PFSK-1 (cell line): ENCODE measurements around the gene PRMT1.

Experiments
- FOXP2 ChIP-seq: optimal IDR thresholded peaks from 2 replicates; pipeline ENCODE3; 2011; ENCODE audit warnings: borderline replicate concordance, control low read depth, inconsistent platforms; ENCODE audit not compliant: insufficient read depth; ENCODE audit errors: extremely low read length, extremely low read depth
- POLR2AphosphoS5 ChIP-seq: IDR thresholded peaks from 2 replicates; pipeline ENCODE4 v1.6.1; 2012; ENCODE audit warnings: low read depth, mild to moderate bottlenecking, control low read depth, low read length, moderate library complexity
- REST ChIP-seq, 2 experiments: IDR thresholded peaks; 2 replicates each; pipeline versions ENCODE4 v1.6.1 to v1.8.0; 2011 to 2012; ENCODE audit warnings: low read depth in 2 of 2, low read length in 2 of 2, control low read depth in 1 of 2, inconsistent platforms in 1 of 2, mild to moderate bottlenecking in 1 of 2, moderate library complexity in 1 of 2; ENCODE audit not compliant: insufficient read depth in 1 of 2
- SIN3A ChIP-seq: IDR thresholded peaks from 2 replicates; pipeline ENCODE4 v1.6.1; 2012; ENCODE audit warnings: mild to moderate bottlenecking, low read length, moderate library complexity, borderline replicate concordance; ENCODE audit not compliant: insufficient read depth
- TAF1 ChIP-seq: IDR thresholded peaks from 2 replicates; pipeline ENCODE4 v1.6.1; 2012; ENCODE audit warnings: low read length, control low read depth, borderline replicate concordance; ENCODE audit not compliant: insufficient read depth

PRMT1 gene

DNA sequence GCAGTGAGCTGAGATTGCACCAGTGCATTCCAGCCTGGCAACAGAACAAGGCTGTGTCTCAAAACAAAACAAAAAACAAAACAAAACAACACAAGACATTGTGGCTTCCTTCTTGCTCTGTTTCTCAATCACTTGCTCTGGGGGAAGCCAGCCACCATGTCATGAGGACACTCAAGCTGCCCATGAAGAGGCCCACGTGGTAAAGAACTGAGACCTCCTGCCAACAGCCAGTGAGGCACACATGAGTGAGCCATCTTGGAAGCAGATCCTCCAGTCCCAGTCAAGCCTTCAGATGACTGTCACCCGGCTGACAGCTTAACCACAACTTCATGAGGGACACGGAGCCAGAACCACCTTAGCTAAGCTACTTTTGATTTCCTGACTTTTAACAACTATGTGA, 39.1 kb downstream of the PRMT1 start:
- no peak for TF ChIP-seq FOXP2
- no peak for TF ChIP-seq SIN3A
- TF ChIP-seq REST (IDR thresholded peaks at IDR 0.05; ENCODE audit: insufficient read depth in 1 of 2, low read depth in 2 of 2, low read length in 2 of 2) = no peak
- no peak for TF ChIP-seq TAF1
- TF ChIP-seq POLR2AphosphoS5 = no peak

- TF ChIP-seq POLR2AphosphoS5 = no peak
- no peak for TF ChIP-seq TAF1
- TF ChIP-seq SIN3A = no peak
- TF ChIP-seq REST (IDR thresholded peaks at IDR 0.05; ENCODE audit: insufficient read depth in 1 of 2, low read depth in 2 of 2, low read length in 2 of 2) = no peak
- no peak for TF ChIP-seq FOXP2
Measured at GRCh38 chr19:49718511-49718910, 41.4 kb downstream of the PRMT1 start.

DNA sequence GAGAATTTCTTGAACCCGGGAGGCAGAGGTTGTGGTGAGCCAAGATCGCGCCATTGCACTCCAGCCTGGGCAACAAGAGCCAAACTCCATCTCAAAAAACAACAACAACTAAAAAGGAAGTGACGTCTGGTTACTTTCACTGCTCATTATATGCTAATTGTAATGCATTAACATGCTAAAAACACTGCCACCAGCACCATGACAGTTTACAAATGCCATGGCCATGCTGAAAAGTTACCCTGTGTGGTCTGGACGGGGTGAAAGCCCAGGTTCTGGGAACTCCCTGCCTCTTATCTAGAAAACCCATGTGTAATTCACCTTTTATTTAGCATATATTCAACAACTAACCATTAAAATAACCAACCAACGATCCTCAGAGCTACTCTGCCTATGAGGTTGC, 41.9 kb downstream of the PRMT1 start:
- no peak for TF ChIP-seq POLR2AphosphoS5
- no peak for TF ChIP-seq TAF1
- no peak for TF ChIP-seq SIN3A
- TF ChIP-seq REST (IDR thresholded peaks at IDR 0.05; ENCODE audit: insufficient read depth in 1 of 2, low read depth in 2 of 2, low read length in 2 of 2) = no peak
- no peak for TF ChIP-seq FOXP2

DNA sequence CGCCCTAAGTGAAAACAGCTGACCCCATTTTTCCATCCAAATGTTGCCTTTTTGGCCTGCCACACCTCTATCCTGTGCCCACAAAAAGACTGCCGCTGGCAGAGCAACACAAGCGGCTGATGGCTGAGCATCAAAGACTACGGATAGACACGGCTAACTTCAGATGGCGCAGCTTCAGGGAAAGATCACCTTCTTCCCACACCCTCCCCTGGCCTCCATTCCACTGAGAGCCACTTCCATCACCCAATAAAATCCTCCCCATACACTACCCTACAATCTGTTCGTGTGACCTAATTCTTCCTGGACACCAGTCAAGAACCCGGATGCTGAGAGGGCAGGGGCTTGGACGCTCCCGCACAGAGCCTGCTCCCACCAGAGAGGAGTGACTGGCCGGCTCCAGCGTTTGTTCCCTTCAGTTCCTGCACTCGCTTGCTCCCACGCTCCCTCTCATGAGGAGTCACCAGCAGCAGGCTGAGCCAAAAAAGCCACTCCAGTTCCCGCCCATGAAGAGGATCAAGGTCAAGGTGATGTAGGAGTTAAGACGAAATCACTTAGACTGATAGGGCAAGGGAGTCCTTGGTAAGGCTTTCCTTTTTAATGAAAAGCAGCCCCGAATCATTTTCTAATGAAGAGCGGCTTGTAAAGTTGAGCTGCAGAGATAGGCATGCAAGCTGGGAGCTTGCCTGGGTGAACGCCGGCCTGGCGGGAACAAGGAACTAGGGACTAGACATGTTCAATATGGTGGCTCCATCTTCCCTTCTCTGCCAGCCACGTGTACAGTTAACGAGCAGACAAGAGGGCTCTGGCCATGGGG, 50.4 kb downstream of the PRMT1 start:
- TF ChIP-seq TAF1 (no peak), POLR2AphosphoS5 (no peak), REST (IDR thresholded peaks at IDR 0.05; ENCODE audit: insufficient read depth in 1 of 2, low read depth in 2 of 2, low read length in 2 of 2) (no peak), FOXP2 (no peak), SIN3A (no peak)
